HEK293 (cell line): ENCODE results near the gene BIN1.

Experiments used
- BCL11A ChIP-seq: fragments of 450-650 bp; formaldehyde crosslinking; IDR thresholded peaks from 2 replicates; pipeline ENCODE4 v1.5.1; 2016; ENCODE audit warnings: low read depth, missing biosample characterization, missing genetic modification characterization
- TCF7L2 ChIP-seq: IDR thresholded peaks from 2 replicates; pipeline ENCODE4 v1.6.1; 2011; ENCODE audit warnings: low read depth, mild to moderate bottlenecking, inconsistent platforms, low read length, moderate library complexity, borderline replicate concordance
- YY1 ChIP-seq: fragments of 450-650 bp; formaldehyde crosslinking; IDR thresholded peaks from 2 replicates; pipeline ENCODE4 v1.5.1; 2018; ENCODE audit warnings: missing biosample characterization, missing genetic modification characterization
- ZNF26 ChIP-seq: fragments of 450-650 bp; formaldehyde crosslinking; IDR thresholded peaks from 2 replicates; pipeline ENCODE4 v1.5.1; 2016; ENCODE audit warnings: missing biosample characterization, missing genetic modification characterization
- ZNF521 ChIP-seq: fragments of 450-650 bp; formaldehyde crosslinking; IDR thresholded peaks from 2 replicates; pipeline ENCODE4 v1.5.1; 2017; ENCODE audit warnings: missing biosample characterization, mild to moderate bottlenecking, missing genetic modification characterization
- ZNF707 ChIP-seq: fragments of 450-650 bp; formaldehyde crosslinking; IDR thresholded peaks from 2 replicates; pipeline ENCODE4 v1.5.1; 2016; ENCODE audit warnings: missing biosample characterization, missing genetic modification characterization
- TF ChIP-seq, protein P1 (sequence below): fragments of 450-650 bp; formaldehyde crosslinking; IDR thresholded peaks from 2 replicates; pipeline ENCODE4 v1.5.1; 2016; ENCODE audit warnings: missing biosample characterization, missing genetic modification characterization
- TF ChIP-seq, protein P2 (sequence below): fragments of 450-650 bp; formaldehyde crosslinking; IDR thresholded peaks from 2 replicates; pipeline ENCODE4 v1.5.1; 2016; ENCODE audit warnings: missing biosample characterization, missing genetic modification characterization

- TF ChIP-seq TCF7L2 (no peak), ZNF707 (no peak), ZNF521 (tag by site-specific recombination) (no peak), YY1 (no peak), ZNF26 (no peak), BCL11A (tag by site-specific recombination) (no peak)
- TF ChIP-seq, protein P1, sequence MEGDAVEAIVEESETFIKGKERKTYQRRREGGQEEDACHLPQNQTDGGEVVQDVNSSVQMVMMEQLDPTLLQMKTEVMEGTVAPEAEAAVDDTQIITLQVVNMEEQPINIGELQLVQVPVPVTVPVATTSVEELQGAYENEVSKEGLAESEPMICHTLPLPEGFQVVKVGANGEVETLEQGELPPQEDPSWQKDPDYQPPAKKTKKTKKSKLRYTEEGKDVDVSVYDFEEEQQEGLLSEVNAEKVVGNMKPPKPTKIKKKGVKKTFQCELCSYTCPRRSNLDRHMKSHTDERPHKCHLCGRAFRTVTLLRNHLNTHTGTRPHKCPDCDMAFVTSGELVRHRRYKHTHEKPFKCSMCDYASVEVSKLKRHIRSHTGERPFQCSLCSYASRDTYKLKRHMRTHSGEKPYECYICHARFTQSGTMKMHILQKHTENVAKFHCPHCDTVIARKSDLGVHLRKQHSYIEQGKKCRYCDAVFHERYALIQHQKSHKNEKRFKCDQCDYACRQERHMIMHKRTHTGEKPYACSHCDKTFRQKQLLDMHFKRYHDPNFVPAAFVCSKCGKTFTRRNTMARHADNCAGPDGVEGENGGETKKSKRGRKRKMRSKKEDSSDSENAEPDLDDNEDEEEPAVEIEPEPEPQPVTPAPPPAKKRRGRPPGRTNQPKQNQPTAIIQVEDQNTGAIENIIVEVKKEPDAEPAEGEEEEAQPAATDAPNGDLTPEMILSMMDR (tag by site-specific recombination): no peak
- TF ChIP-seq, protein P2, sequence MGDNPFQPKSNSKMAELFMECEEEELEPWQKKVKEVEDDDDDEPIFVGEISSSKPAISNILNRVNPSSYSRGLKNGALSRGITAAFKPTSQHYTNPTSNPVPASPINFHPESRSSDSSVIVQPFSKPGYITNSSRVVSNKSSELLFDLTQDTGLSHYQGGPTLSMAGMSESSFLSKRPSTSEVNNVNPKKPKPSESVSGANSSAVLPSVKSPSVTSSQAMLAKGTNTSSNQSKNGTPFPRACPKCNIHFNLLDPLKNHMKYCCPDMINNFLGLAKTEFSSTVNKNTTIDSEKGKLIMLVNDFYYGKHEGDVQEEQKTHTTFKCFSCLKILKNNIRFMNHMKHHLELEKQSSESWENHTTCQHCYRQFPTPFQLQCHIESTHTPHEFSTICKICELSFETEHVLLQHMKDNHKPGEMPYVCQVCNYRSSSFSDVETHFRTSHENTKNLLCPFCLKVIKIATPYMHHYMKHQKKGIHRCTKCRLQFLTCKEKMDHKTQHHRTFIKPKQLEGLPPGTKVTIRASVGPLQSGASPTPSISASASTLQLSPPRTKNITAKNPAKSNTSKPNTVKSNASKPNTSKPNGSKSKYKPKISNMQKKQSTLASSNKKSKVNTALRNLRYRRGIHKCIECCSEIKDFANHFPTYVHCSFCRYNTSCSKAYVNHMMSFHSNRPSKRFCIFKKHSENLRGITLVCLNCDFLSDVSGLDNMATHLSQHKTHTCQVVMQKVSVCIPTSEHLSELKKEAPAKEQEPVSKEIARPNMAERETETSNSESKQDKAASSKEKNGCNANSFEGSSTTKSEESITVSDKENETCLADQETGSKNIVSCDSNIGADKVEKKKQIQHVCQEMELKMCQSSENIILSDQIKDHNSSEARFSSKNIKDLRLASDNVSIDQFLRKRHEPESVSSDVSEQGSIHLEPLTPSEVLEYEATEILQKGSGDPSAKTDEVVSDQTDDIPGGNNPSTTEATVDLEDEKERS (tag by site-specific recombination): no peak
These were observed 5.0 kb downstream of the BIN1 start for GRCh38 chr2:127101756-127102477.
